IMR-90 (cell line): Measurements from ENCODE around the gene UBA3.

Source experiments
- BHLHE40 ChIP-seq: fragments of 150-350 bp; IDR thresholded peaks from 2 replicates; pipeline ENCODE4 v1.6.1; 2016; ENCODE audit warnings: mild to moderate bottlenecking, low read depth, low read length
- CEBPB ChIP-seq: IDR thresholded peaks from 2 replicates; pipeline ENCODE4 v1.6.1; 2012; ENCODE audit warnings: low read depth, low read length, improper control_type of control experiment
- CHD1 ChIP-seq: IDR thresholded peaks from 2 replicates; pipeline ENCODE4 v1.6.1; 2012; ENCODE audit warnings: low read depth, low read length, improper control_type of control experiment
- CTCF ChIP-seq: conservative IDR thresholded peaks from 2 replicates; pipeline ENCODE4 v1.5.1; 2012; ENCODE audit warnings: mild to moderate bottlenecking, low read depth, low read length, improper control_type of control experiment
- MAZ ChIP-seq: IDR thresholded peaks from 2 replicates; pipeline ENCODE4 v1.6.1; 2012; ENCODE audit warnings: low read depth, mild to moderate bottlenecking, low read length, improper control_type of control experiment, moderate library complexity, borderline replicate concordance
- MXI1 ChIP-seq: IDR thresholded peaks from 2 replicates; pipeline ENCODE4 v1.6.1; 2012; ENCODE audit warnings: low read depth, mild to moderate bottlenecking, low read length, moderate library complexity, borderline replicate concordance
- NFE2L2 ChIP-seq: fragments of 150-350 bp; IDR thresholded peaks from 2 replicates; pipeline ENCODE4 v1.6.1; 2016; ENCODE audit warnings: low read depth, mild to moderate bottlenecking, low read length
- POLR2A ChIP-seq: IDR thresholded peaks from 2 replicates; pipeline ENCODE4 v1.6.1; 2012; ENCODE audit warnings: mild to moderate bottlenecking, low read depth, low read length
- RFX5 ChIP-seq: IDR thresholded peaks from 2 replicates; pipeline ENCODE4 v1.8.0; 2012; ENCODE audit warnings: low read depth, mild to moderate bottlenecking, low read length, moderate library complexity
- SMC3 ChIP-seq: fragments of 150-350 bp; IDR thresholded peaks from 2 replicates; pipeline ENCODE4 v1.6.1; 2016; ENCODE audit warnings: low read depth, mild to moderate bottlenecking, antibody characterized with exemption, low read length, moderate library complexity
- USF2 ChIP-seq: fragments of 150-350 bp; IDR thresholded peaks from 2 replicates; pipeline ENCODE4 v1.6.1; 2017; ENCODE audit warnings: mild to moderate bottlenecking, antibody characterized with exemption, low read length, low read depth

- TF ChIP-seq CTCF (no peak), POLR2A (no peak), CEBPB (no peak), RFX5 (no peak), USF2 (no peak), MXI1 (no peak), BHLHE40 (no peak), NFE2L2 (no peak), MAZ (no peak), SMC3 (no peak), CHD1 (no peak)
These were observed 7.2 kb downstream of the UBA3 start for GRCh38 chr3:69072928-69073327.
